Keratinocyte (primary cell): ENCODE measurements around the gene SELENOO. TPM values are rescaled to one million over a fixed set of nuclear protein-coding genes. Genes with fewer than 3 reads are reported as not detected.

ENCODE experiments used
- DNase-seq: peaks from one replicate; pipeline ENCODE4 v3.0.0-alpha.2; 2011; ENCODE audit warnings: low read depth, missing footprints, low spot score
- FAIRE-seq: peaks from 2 replicates; lab custom pipeline; 2011; peaks lifted over from hg19 to GRCh38; lab: Jason Lieb, UNC
- H2AFZ ChIP-seq: 2 replicates; pipeline ENCODE4 v1.6.0; 2012; ENCODE audit warnings: low read length, control low read depth, inconsistent platforms; ENCODE audit not compliant: control insufficient read depth
- H3K27ac ChIP-seq: 2 replicates; pipeline ENCODE4 v1.5.1; 2011; ENCODE audit warnings: low read length; ENCODE audit not compliant: control insufficient read depth, insufficient read depth
- H3K27me3 ChIP-seq: 3 replicates; pipeline ENCODE4 v1.6.0; 2011; ENCODE audit warnings: low read length; ENCODE audit not compliant: control insufficient read depth, insufficient read depth; ENCODE audit errors: extremely low read depth
- H3K36me3 ChIP-seq, 2 experiments: 2 replicates in 1 of 2; 3 replicates in 1 of 2; pipeline ENCODE4 v1.5.1; 2011; ENCODE audit warnings: low read length in 2 of 2, mild to moderate bottlenecking in 1 of 2; ENCODE audit not compliant: control insufficient read depth in 2 of 2, insufficient read depth in 2 of 2; ENCODE audit errors: extremely low read depth in 1 of 2
- H3K4me1 ChIP-seq: 3 replicates; pipeline ENCODE4 v1.5.1; 2011; ENCODE audit warnings: low read length; ENCODE audit not compliant: control insufficient read depth, insufficient read depth; ENCODE audit errors: extremely low read depth
- H3K4me2 ChIP-seq: 3 replicates; pipeline ENCODE4 v1.6.0; 2011; ENCODE audit warnings: low read depth, low read length; ENCODE audit not compliant: control insufficient read depth, insufficient read depth; ENCODE audit errors: extremely low read depth
- H3K4me3 ChIP-seq, 3 experiments: fragments of 200-600 bp in 1 of 3; sonication (generic) in 1 of 3; 2 replicates in 2 of 3; 3 replicates in 1 of 3; pipeline ENCODE4 v1.5.1; 2011 to 2016; ENCODE audit warnings: low read length in 3 of 3, mild to moderate bottlenecking in 3 of 3, control low read depth in 2 of 3, inconsistent platforms in 1 of 3, low read depth in 1 of 3, mixed read lengths in 1 of 3, mixed run types in 1 of 3, moderate library complexity in 1 of 3; ENCODE audit not compliant: control insufficient read depth in 2 of 3, insufficient read depth in 2 of 3; ENCODE audit errors: extremely low read depth in 1 of 3
- H3K79me2 ChIP-seq: 2 replicates; pipeline ENCODE4 v1.6.0; 2012; ENCODE audit warnings: low read length; ENCODE audit not compliant: control insufficient read depth, insufficient read depth
- H3K9ac ChIP-seq: 3 replicates; pipeline ENCODE4 v1.6.0; 2011; ENCODE audit warnings: low read length; ENCODE audit not compliant: control insufficient read depth, insufficient read depth; ENCODE audit errors: extremely low read depth
- H3K9me1 ChIP-seq: 3 replicates; pipeline ENCODE4 v1.6.0; 2011; ENCODE audit warnings: low read length; ENCODE audit not compliant: control insufficient read depth, insufficient read depth; ENCODE audit errors: extremely low read depth
- H3K9me3 ChIP-seq: 2 replicates; pipeline ENCODE4 v1.5.1; 2012; ENCODE audit warnings: low read depth, low read length; ENCODE audit not compliant: control insufficient read depth
- H4K20me1 ChIP-seq: 3 replicates; pipeline ENCODE4 v1.6.0; 2011; ENCODE audit warnings: low read length; ENCODE audit not compliant: control insufficient read depth, insufficient read depth; ENCODE audit errors: extremely low read depth
- EZH2 ChIP-seq: IDR thresholded peaks from one replicate; pipeline ENCODE4 v1.6.1; 2012; ENCODE audit warnings: inconsistent platforms, mild to moderate bottlenecking, low read length, moderate library complexity
- dilution Hi-C: fragments of 300-500 bp; cut with MboI; formaldehyde crosslinking; loops from one replicate; pipeline ENCODE4 v1.7.0; 2020; ENCODE audit warnings: low sequenced_read_pairs; ENCODE audit not compliant: extremely low pct_ligation_motif_present
- polyA plus RNA-seq, 5 experiments: library from polyadenylated mRNA; depleted of rRNA in 3 of 5; stranded (reverse) in 3 of 5; stranded (forward) in 1 of 5; unstranded in 1 of 5; fragments of >200 nt; gene quantifications; 1 replicate in 1 of 5; 2 replicates in 3 of 5; 3 replicates in 1 of 5; pipeline versions ENCODE4 v1.2.1 to v1.2.3, GENCODE V29; 2011 to 2012; ENCODE audit warnings: missing spikeins in 2 of 5, low read depth in 1 of 5, low replicate concordance in 1 of 5
- TF ChIP-seq, protein P1 (sequence below), 3 experiments: IDR thresholded peaks in 1 of 3; conservative IDR thresholded peaks in 1 of 3; optimal IDR thresholded peaks in 1 of 3; 2 replicates in 2 of 3; 3 replicates in 1 of 3; pipeline versions ENCODE3 to v1.5.1; 2011; ENCODE audit warnings: low read length in 3 of 3, mild to moderate bottlenecking in 3 of 3, moderate library complexity in 2 of 3, control low read depth in 1 of 3, inconsistent platforms in 1 of 3; ENCODE audit not compliant: insufficient read depth in 2 of 3; ENCODE audit errors: extremely low read depth in 1 of 3

Gene SELENOO
- polyA plus RNA-seq, 1 donor (not counting 4 experiments of a cell fraction or from before 2014, with no cell fraction given), result 14.4 TPM

DNA sequence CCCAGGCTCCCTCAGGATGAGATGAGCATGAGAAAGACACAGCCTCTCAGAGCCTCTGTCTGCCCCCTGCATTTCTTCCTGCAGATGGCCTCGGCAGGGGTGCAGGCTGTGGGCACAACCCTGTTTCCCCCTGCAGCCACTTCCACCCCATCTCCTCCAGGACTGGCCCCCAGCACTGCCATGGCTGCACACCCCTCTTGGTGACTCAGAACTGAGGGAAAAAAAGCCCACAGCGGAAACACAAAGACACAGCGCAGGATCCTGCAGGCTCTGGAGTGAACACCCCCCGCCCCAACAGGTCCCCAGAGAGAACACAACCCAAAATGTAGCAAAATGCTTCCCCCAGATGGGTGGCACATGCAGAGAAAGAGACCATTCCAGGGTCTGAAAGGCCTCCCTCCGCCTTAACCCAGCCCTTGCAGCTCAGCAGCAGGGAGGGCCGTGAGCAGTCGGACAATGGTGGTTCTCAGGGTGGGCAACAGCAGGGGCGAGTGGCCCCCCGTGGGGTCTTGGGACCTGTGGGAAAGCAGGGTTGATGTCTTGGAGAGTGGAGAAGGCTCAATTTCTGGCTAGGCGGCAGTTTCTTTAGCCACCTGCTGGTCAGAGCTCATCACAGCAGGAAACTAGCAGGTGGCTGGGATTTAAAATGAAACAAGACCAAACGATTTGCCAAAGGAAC lies 36.1 kb downstream of the SELENOO start:
- dilution Hi-C loops, result no loop called here
- H3K27ac ChIP-seq, result no peak overlapping the region
- FAIRE-seq (no peak), DNase-seq (no peak)
- peaks cover 7% of the 10 kb centered on the region for H3K4me1 ChIP-seq
- H3K9ac ChIP-seq, result no peak overlapping the region
- TF ChIP-seq, protein P1, sequence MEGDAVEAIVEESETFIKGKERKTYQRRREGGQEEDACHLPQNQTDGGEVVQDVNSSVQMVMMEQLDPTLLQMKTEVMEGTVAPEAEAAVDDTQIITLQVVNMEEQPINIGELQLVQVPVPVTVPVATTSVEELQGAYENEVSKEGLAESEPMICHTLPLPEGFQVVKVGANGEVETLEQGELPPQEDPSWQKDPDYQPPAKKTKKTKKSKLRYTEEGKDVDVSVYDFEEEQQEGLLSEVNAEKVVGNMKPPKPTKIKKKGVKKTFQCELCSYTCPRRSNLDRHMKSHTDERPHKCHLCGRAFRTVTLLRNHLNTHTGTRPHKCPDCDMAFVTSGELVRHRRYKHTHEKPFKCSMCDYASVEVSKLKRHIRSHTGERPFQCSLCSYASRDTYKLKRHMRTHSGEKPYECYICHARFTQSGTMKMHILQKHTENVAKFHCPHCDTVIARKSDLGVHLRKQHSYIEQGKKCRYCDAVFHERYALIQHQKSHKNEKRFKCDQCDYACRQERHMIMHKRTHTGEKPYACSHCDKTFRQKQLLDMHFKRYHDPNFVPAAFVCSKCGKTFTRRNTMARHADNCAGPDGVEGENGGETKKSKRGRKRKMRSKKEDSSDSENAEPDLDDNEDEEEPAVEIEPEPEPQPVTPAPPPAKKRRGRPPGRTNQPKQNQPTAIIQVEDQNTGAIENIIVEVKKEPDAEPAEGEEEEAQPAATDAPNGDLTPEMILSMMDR (optimal IDR thresholded peaks at IDR 0.05 in 1 of 3, IDR thresholded peaks at IDR 0.05 in 1 of 3, conservative IDR thresholded peaks at IDR 0.05 in 1 of 3; ENCODE audit: extremely low read depth in 1 of 3, insufficient read depth in 2 of 3, low read length in 3 of 3), result peak; percentile 32 to 62 (median 39)
- TF ChIP-seq EZH2, result no peak
- H3K79me2 ChIP-seq, result peaks cover 56% of the 10 kb centered on the region
- no peak overlapping the region for H2AFZ ChIP-seq
- no peaks in the 10 kb centered on the region for H3K27me3 ChIP-seq
- no peak overlapping the region for H3K4me2 ChIP-seq
- peaks cover 5 to 16% of the 10 kb centered on the region in 2 experiments for H3K36me3 ChIP-seq
- H4K20me1 ChIP-seq, result peaks cover 12% of the 10 kb centered on the region
- H3K4me3 ChIP-seq, result no peak overlapping the region
- no peaks in the 10 kb centered on the region for H3K9me1 ChIP-seq
- H3K9me3 ChIP-seq, result peaks cover 2% of the 10 kb centered on the region

DNA sequence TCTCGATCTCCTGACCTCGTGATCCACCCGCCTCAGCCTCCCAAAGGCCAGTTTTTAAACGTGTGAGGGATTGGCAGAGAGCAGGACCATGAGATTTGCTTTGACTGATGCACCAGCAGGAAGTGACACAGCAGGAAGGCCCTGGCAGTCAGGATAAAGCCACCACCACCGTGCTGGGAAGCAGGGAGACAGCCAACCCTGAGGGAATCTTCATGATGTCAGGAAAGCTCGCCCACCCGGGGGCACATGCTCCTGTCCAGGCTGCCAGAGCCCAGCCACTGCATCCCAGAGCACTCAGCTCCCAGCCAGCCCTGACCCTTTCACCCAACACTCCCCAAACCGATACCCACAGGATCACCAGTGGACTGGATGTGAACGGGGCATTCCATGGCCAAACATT lies 37.9 kb downstream of the SELENOO start:
- Histone ChIP-seq H4K20me1 (peaks cover 14% of the 10 kb centered on the region), H3K27me3 (no peaks in the 10 kb centered on the region), H3K4me2 (no peak overlapping the region), H3K4me1 (peaks cover 14% of the 10 kb centered on the region), H2AFZ (no peak overlapping the region), H3K36me3 (peaks cover 5 to 16% of the 10 kb centered on the region in 2 experiments), H3K4me3 (no peak overlapping the region), H3K27ac (no peak overlapping the region), H3K79me2 (peaks cover 73% of the 10 kb centered on the region), H3K9me3 (peaks cover 2% of the 10 kb centered on the region), H3K9me1 (no peaks in the 10 kb centered on the region), H3K9ac (no peak overlapping the region)
- no peak for DNase-seq
- FAIRE-seq, result no peak
- dilution Hi-C loops, result no loop called here
- no peak for TF ChIP-seq EZH2
- TF ChIP-seq, protein P1 (optimal IDR thresholded peaks at IDR 0.05 in 1 of 3, IDR thresholded peaks at IDR 0.05 in 1 of 3, conservative IDR thresholded peaks at IDR 0.05 in 1 of 3; ENCODE audit: extremely low read depth in 1 of 3, insufficient read depth in 2 of 3, low read length in 3 of 3), result no peak
